GM18868 (cell line): ENCODE data around the gene DOCK10.
A peak's percentile ranks its signal among the peaks of the same experiment; 100 is the strongest.
"Not testable (repeated sequence)": the region's sequence is repeated elsewhere in the genome, so short reads cannot be mapped to it uniquely, and the experiment has no call there.

Experiments used
- ATAC-seq: cut with Tn5 transposase; IDR thresholded peaks from one replicate; pipeline ENCODE4 v1.9.1; 2021; ENCODE audit warnings: mild to moderate bottlenecking, moderate library complexity; ENCODE audit not compliant: unreplicated experiment

Gene DOCK10

GRCh38 chr2:225041851-225042799 lies at the start of gene DOCK10:
Gene DOCK10 (minus strand): TSS chr2:225042468. CDS start chr2:225042374, 94 bp downstream.
- ATAC-seq: peak; percentile 17

GRCh38 chr2:225091336-225091735 lies 49.1 kb upstream of the DOCK10 start:
- ATAC-seq: no peak

- no peak for ATAC-seq
Measured at GRCh38 chr2:225090746-225091145, 48.5 kb upstream of the DOCK10 start.

- ATAC-seq: no peak
Measured at GRCh38 chr2:225086915-225087314, 44.6 kb upstream of the DOCK10 start.

- ATAC-seq: no peak
Measured at GRCh38 chr2:225086439-225086838, 44.2 kb upstream of the DOCK10 start.

GRCh38 chr2:225083276-225083675 lies 41.0 kb upstream of the DOCK10 start:
- no peak for ATAC-seq

- no peak for ATAC-seq
Measured at GRCh38 chr2:225076125-225076524, 33.9 kb upstream of the DOCK10 start.

- ATAC-seq: no peak
Measured at GRCh38 chr2:225074919-225075681, 32.8 kb upstream of the DOCK10 start.

GRCh38 chr2:225074366-225074765 lies 32.1 kb upstream of the DOCK10 start:
- no peak for ATAC-seq

GRCh38 chr2:225073198-225073597 lies 30.9 kb upstream of the DOCK10 start:
- no peak for ATAC-seq

GRCh38 chr2:225072444-225072843 lies 30.2 kb upstream of the DOCK10 start:
- no peak for ATAC-seq

- no peak for ATAC-seq
Measured at GRCh38 chr2:225070811-225071210, 28.5 kb upstream of the DOCK10 start.

GRCh38 chr2:225069966-225070365 lies 27.7 kb upstream of the DOCK10 start:
- ATAC-seq: no peak

- no peak for ATAC-seq
Measured at GRCh38 chr2:225069477-225069876, 27.2 kb upstream of the DOCK10 start.

- peak; percentile 44 for ATAC-seq
Measured at GRCh38 chr2:225065882-225066281, 23.6 kb upstream of the DOCK10 start.

GRCh38 chr2:225064928-225065327 lies 22.7 kb upstream of the DOCK10 start:
- no peak for ATAC-seq

GRCh38 chr2:225064362-225064761 lies 22.1 kb upstream of the DOCK10 start:
- no peak for ATAC-seq

- no peak for ATAC-seq
Measured at GRCh38 chr2:225056330-225057073, 14.2 kb upstream of the DOCK10 start.

GRCh38 chr2:225055714-225056113 lies 13.4 kb upstream of the DOCK10 start:
- ATAC-seq: no peak

- ATAC-seq: peak; percentile 89
Measured at GRCh38 chr2:225052703-225053102, 10.4 kb upstream of the DOCK10 start.

- ATAC-seq: not testable (repeated sequence)
Measured at GRCh38 chr2:225047502-225047901, 5.2 kb upstream of the DOCK10 start.
